ENCODE data around the gene PRKAA1.

DNA sequence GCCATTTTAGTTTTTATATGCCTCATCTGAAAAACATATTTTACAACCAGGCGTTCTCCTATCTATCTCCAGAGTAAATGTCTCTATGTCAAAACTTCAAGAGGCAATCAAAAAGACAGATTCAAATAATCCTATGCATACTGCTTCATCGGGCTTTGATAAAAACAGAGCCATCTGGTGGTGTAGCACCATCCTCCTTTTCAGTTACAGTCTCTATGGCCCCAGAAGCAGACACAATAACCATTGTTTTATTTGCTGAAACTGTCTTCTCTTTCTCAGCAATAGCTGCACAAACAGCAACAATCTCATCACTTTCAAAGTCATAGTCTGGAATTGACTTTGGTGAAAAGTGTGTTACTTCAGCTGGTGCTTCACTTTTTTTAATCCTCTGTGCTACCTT, 82.2 kb downstream of the PRKAA1 start:
- TF ChIP-seq, protein P1, sequence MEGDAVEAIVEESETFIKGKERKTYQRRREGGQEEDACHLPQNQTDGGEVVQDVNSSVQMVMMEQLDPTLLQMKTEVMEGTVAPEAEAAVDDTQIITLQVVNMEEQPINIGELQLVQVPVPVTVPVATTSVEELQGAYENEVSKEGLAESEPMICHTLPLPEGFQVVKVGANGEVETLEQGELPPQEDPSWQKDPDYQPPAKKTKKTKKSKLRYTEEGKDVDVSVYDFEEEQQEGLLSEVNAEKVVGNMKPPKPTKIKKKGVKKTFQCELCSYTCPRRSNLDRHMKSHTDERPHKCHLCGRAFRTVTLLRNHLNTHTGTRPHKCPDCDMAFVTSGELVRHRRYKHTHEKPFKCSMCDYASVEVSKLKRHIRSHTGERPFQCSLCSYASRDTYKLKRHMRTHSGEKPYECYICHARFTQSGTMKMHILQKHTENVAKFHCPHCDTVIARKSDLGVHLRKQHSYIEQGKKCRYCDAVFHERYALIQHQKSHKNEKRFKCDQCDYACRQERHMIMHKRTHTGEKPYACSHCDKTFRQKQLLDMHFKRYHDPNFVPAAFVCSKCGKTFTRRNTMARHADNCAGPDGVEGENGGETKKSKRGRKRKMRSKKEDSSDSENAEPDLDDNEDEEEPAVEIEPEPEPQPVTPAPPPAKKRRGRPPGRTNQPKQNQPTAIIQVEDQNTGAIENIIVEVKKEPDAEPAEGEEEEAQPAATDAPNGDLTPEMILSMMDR (IDR thresholded peaks at IDR 0.05): no peak
- TF ChIP-seq POLR2A (IDR thresholded peaks at IDR 0.05): no peak
- no peak for TF ChIP-seq EP300 (IDR thresholded peaks at IDR 0.05)
- no peak for TF ChIP-seq POLR2AphosphoS5 (IDR thresholded peaks at IDR 0.05)
